GM21529 (cell line): ENCODE data around the gene SLC66A1.
"Not testable (repeated sequence)": the region's sequence is repeated elsewhere in the genome, so short reads cannot be mapped to it uniquely, and the experiment has no call there.

Source experiments
- ATAC-seq: cut with Tn5 transposase; IDR thresholded peaks from one replicate; pipeline ENCODE4 v1.9.1; 2021; ENCODE audit not compliant: unreplicated experiment

SLC66A1 gene, protein sequence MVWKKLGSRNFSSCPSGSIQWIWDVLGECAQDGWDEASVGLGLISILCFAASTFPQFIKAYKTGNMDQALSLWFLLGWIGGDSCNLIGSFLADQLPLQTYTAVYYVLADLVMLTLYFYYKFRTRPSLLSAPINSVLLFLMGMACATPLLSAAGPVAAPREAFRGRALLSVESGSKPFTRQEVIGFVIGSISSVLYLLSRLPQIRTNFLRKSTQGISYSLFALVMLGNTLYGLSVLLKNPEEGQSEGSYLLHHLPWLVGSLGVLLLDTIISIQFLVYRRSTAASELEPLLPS

DNA sequence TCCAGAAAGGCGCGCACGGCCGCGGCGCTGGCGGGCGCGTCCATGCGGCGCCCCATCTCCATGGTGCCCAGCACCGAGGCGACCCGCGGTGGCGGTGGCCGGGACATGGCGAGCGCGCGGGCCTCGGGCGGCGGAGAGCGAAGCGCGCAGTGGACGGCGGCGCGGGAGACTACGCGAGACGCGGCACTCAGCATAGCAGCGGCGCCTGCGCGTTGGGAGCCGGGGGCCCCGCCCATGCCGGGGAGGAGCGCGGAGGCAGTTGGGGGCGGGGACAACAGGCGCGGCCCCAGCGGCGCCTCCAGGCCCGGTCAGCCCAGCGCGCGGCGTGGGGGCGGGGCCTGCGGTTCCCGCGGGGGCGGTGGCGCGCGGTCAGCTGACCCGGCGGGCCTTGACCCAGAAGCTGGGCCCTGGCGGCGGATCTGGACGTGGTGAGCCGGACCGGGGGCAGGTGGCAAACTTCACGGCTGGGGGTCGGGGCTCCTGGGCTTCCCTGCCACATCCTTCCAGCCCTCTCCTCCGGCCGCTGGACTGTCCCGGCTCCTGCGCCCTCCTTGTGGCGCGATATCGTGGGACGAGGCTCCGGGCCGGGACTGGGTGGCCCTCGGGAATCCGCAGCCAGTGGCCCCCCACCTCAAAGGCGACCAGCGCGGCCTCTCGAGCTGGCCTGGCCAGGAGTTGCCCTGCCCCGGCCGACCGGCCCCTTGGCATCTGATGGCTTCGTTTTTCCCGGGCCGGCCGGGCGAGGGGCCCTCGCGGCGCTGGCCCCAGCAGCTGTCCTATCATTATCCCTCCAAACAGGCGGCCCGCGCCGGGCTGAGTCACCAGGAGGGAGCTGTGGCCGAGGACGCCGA, at the start of gene SLC66A1, which contains the start of gene AKR7A2:
TSS of gene SLC66A1 (plus strand) at position 396 of the 851 bp plus-strand sequence. CDS start 5,352 bp downstream, outside the sequence.
TSS of gene AKR7A2 (minus strand) at position 214 of the 851 bp plus-strand sequence. CDS start at position 194, 20 bp downstream.
- ATAC-seq, result peak; percentile 59

DNA sequence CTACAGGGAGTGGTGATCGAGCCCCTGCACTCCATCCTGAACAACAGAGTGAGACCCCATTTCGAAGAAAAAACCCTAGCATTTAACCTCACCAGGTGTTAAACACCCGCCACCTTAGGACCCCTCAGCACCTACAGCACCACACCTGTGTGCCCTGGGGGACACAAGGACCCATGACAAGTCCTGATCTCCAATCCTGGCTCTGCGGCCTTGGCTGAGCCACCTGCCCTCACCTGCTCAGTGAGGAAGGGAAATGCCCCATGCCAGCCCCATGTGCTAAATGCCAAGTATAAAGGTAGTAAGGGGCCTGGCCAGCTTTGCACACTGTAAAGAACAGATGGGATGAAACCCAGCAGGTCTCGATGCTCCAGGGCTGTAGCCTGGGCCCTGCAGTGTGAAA, 49.4 kb upstream of the SLC66A1 start:
- no peak for ATAC-seq

DNA sequence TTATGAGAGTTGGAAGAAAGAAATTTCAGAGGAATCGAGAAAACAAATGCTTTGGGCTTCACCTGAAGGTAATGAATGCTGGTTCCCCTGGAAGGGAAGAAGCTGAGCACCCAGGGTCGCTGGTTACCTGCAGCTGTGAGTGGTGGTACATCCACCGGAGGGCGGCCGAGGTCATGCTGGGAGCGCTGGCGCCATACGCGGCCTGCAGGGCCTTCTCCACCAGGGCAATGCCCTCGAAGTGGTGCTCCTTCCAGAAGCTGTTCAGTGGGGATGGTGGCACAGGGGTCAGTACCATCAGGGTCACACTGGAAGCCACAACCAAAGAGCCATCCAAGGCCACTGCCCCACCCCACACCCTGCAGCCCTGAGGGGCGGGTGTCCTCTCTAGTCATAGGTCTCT, 43.7 kb upstream of the SLC66A1 start:
- no peak for ATAC-seq

DNA sequence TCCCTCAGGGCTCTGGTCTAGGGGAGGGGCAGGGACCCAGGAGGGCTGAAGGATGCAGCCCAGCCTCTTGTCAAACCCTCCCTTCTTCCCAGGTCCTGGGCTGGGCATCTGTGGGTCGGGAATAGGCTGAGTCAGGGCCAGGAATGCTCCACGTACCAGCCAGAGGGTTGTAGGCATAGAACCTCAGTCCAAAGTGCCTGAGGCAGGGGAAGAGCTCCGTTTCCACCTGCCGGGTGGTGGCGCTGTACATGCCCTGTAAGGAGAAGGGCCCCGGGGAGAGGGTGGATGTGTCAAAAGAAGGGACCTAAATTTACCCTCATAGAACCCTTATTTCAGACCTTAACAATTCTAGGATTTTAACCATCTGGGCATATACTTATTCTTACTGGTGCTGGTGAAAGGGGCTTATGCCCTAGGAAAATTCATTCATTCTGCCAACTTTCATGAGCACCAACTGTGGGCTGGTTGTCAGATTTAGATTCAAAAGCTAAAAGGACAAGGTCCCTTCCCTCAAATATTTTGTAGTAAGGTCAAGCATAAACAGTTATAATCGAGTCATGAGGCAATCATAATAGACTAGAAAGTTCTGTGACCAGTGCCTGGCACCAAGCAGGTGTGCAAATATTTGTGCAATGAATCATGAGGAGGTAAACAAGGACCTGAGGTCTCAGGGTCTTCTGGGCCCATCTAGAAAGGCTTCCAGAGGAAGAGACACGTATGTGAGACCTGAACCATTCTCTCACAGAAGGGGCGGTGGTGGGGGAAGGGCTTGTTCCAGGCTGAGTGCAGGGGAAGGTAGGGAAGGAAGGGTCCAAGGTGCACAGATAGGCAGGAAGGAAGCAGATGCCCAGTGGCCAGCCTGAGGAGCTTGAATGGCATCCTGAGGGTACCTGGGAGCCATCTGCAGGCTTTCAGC, 42.4 kb upstream of the SLC66A1 start:
- ATAC-seq, result not testable (repeated sequence)

DNA sequence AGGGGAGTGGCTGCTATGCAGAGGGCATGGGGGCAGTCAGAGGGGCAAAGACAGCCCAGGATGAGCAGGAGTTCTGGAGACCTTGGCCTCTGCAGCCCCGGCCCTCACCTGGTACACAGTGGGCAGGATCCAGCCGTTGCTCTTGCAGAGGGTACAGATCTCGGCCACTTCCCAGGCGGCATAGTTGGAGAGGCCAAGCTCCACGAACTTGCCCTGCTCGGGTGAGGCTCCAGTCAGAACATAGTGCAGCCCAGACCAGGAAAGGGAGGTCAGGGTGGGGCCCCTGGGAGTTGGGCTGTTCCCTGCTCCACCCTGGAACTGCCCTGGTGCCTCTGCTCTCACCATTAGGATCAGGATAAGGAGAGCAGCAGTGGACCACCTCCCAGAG, 41.8 kb upstream of the SLC66A1 start:
- ATAC-seq, result not testable (repeated sequence)

DNA sequence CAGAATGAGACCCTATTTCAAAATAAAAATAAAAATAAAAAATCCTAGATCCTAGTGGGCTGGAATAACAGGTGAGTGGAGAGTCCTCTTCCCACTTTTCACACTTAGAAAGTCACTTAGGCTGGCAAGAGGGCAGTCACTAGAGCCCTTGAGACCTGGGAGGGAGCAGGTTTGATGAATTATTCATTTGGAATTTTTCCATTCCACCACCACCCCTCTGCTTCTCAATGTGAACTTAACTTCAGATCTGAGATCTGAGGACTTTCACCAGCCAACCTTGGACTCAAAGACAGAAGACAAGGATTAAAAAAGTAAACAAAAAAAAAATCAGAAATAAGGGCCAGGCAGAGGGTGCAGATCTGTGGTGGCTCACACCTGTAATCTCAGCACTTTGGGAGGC, 40.1 kb upstream of the SLC66A1 start:
- no peak for ATAC-seq

DNA sequence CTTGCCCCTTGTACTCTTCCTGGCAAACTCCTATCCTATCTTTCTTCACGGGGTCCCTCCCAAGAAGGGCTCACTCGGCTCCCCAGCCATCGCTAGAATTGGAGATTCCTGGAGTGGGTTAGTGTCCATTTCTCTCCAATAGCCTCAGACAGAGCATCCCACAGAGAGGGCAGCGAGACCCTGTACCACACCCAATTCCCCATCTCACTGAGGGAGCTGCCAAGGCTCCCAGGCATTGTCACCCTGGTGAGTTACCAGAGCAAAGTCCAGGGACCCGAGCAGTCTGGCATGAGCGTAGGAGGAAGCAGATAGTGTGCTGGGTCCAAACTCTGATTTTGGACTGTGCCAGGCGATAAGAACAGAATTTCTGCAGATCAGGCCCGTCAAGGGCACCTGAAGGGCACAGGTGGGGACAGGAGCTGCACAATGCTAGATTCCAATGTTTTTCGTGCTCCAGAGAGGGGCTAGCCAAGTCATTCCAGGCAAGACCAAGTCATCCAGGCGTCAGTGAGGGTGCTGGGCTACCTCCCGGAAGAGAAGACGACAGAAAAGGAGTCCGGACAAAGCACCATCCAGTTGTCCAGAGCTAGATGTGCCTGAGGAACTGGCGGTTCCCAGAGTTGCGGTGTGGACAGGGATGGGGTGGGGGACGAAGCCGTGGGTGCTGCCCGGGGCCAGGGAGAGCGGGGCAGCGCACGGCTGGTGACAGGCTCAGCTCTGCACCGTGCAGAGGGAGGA, 38.9 kb upstream of the SLC66A1 start:
- no peak for ATAC-seq

DNA sequence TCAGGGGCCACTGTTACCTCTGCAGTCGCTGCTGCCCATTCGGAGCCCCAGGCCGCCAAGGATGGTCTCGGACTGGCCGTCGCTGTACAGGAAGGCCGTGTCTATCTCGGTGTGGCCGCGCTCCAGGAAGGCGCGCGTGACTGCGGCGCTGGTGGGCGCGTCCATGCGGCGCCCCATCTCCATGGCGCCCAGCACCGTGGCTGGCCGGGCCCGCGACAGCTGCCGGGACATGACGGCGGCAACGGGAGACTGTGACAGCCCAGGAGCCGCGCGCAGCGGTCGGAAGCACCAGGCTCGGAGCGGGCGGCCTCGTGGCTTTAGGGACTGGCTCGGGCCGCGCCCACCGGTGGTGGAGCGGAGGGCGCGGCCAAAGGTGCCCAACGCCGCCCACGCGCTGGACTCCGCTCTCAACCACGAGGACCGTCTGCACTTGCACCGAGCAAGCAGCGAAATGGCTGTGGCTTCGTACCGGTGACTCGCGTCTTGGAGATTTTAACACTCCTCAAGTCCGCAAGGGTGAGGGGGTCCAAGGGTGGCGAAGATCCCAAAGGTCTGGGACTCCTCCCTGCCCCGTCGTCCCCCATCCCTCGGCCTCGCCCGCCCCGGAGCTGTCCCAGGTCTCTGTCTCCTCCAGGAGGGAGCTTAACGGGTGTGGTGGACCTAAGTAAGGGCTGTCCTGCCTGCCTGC, 38.1 kb upstream of the SLC66A1 start:
- ATAC-seq, result not testable (repeated sequence)

DNA sequence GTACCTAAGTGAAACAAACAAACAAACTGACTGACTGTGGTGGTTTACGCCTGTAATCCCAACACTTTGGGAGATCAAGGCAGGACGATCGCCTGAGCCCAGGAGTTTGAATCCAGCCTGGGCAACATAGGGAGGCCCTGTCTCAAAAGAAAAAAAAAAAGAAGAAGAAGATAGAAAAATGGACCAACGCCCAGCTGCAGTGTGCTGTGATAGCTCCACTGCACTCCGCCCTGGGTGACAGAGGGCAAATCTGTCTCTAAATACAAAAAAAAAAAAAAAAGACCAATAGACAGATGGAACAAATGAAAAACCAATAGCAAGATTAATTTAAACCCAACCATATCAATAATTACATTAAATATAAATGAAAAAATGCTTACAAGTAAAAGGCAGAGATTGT, 37.5 kb upstream of the SLC66A1 start:
- ATAC-seq, result no peak

DNA sequence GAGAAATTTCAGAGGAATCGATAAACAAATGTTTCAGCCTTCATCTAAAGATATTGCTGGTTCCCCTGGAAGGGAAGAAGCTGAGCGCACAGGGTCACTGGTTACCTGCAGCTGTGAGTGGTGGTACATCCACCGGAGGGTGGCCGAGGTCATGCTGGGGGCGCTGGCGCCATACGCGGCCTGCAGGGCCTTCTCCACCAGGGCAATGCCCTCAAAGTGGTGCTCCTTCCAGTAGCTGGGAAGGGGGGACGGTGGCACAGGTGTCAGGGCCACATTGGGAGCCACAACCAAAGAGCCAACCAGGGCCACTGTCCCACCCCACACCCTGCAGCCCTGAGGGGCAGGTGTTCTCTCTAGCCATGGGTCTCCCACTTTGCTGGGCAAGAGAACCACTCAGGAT, 28.2 kb upstream of the SLC66A1 start:
- ATAC-seq, result no peak

DNA sequence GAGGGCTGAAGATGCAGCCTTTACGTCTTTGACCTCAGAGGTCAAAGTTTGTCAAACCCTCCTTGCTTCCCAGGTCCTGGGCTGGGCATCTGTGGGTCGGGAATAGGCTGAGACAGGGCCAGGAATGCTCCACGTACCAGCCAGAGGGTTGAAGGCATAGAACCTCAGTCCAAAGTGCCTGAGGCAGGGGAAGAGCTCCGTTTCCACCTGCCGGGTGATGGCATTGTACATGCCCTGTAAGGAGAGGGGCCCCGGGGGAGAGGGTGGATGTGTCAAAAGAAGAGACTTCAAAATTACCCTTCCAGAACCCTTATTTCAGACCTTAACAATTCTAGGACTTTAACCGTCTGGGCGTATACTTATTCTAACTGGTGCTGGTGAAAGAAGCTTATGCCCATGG, 27.2 kb upstream of the SLC66A1 start:
- ATAC-seq, result no peak

DNA sequence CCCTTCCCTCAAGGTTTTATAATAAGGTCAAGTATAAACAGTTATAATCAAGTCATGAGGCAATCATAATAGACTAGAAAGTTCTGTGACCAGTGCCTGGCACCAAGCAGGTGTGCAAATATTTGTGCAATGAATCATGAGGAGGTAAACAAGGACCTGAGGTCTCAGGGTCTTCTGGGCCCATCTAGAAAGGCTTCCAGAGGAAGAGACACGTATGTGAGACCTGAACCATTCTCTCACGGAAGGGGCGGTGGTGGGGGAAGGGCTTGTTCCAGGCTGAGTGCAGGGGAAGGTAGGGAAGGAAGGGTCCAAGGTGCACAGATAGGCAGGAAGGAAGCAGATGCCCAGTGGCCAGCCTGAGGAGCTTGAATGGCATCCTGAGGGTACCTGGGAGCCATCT, 26.8 kb upstream of the SLC66A1 start:
- not testable (repeated sequence) for ATAC-seq

DNA sequence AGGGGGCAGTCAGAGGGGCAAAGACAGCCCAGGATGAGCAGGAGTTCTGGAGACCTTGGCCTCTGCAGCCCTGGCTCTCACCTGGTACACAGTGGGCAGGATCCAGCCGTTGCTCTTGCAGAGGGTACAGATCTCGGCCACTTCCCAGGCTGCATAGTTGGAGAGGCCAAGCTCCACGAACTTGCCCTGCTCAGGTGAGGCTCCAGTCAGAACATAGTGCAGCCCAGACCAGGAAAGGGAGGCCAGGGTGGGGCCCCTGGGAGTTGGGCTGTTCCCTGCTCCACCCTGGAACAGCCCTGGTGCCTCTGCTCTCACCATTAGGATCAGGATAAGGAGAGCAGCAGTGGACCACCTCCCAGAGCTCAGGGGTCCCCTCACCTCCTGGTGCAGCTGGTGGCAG, 26.3 kb upstream of the SLC66A1 start:
- not testable (repeated sequence) for ATAC-seq

DNA sequence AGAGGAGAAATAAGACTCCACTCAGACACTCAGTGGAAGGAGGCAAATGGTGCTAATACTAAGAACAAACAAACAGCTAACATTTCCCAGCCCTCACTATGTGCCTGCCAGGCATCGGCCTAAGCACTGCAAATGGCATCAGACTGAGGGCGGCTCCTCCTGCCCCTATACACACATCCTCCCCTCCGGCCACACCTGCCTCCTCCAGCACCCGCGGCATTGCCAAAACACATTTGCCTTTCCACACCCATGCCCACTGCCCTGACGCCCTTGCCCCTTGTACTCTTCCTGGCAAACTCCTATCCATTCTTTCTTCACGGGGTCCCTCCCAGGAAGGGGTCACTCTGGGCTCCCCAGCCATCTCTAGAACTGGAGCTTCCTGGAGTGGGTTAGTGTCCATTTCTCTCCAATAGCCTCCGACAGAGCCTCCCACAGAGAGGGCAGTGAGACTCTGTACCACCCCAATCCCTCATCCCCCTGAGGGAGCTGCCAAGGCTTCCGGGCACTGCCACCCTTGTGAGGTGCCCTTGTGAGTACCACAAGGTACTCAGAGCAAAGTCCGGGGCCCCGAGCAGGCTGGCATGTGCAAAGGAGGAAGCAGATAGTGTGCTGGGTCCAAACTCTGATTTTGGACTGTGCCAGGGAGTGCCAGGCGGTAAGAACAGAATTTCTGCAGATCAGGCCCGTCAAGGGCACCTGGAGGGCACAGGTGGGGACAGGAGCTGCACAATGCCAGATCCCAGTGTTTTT, 24.5 kb upstream of the SLC66A1 start:
- no peak for ATAC-seq

DNA sequence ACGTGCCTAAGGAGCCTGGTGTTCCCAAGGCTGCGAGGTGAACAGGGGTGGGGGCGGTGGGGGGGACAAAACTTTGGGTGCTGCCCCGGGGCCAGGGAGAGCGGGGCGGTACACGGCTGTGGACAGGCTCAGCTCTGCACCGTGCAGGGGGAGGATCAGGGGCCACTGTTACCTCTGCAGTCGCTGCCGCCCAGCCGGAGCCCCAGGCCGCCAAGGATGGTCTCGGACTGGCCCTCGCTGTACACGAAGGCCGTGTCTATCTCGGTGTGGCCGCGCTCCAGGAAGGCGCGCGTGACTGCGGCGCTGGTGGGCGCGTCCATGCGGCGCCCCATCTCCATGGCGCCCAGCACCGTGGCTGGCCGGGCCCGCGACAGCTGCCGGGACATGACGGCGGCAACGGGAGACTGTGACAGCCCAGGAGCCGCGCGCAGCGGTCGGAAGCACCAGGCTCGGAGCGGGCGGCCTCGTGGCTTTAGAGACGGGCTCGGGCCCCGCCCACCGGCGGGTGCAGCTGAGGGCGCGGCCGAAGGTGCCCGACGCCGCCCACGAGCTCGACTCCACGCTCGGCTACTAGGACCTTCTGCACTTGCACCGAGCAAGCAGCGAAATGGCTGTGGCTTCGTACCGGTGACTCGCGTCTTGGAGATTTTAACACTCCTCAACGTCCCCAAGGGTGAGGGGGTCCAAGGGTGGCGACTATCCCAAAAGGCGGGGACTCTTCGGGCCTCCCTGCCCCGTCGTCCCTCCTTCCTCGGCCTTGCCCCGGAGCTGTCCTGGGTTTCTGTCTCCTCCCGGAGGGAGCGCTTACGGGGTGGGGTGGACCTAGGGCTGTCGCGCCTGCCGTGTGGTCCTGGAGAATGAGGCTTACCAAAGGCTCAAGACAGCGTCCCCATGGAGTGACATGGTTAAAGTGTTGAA, 23.5 kb upstream of the SLC66A1 start, which contains the start of gene AKR7A3:
TSS of gene AKR7A3 (minus strand) at position 447 of the 918 bp plus-strand sequence. CDS start at position 386, 61 bp downstream.
- ATAC-seq, result not testable (repeated sequence)

DNA sequence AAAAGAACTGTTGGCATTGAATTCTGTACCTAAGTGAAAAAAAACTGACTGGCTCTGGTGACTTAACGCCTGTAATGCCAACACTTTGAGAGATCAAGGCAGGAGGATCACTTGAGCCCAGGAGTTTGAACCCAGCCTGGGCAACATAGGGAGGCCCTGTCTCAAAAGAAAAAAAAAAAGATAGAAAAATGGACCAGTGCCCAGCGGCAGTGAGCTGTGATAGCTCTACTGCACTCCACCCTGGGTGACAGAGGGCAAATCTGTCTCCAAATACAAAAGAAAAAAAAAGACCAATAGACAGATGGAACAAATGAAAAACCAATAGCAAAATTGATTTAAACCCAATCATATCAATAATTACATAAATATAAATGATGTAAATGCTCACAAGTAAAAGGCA, 22.9 kb upstream of the SLC66A1 start:
- no peak for ATAC-seq

DNA sequence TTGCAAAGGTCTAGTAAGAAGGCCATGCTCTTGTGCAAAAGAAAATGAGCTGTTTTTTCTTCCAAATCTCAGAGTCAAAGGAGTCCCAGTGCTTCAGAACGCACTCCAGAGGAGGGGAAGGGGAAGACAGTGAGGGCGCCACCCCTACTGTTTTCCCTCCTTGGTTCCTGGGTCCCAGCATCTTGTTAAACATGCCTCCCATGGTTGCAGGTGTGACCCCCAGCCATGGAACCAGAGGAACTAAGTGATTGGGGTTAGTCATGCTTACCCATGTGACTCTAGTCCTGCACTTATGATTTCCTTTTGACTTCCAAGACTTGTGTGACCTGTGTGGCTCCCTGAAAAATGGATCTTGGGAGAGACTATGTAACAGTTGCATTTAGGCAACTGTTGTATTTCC, 17.5 kb upstream of the SLC66A1 start:
- no peak for ATAC-seq

DNA sequence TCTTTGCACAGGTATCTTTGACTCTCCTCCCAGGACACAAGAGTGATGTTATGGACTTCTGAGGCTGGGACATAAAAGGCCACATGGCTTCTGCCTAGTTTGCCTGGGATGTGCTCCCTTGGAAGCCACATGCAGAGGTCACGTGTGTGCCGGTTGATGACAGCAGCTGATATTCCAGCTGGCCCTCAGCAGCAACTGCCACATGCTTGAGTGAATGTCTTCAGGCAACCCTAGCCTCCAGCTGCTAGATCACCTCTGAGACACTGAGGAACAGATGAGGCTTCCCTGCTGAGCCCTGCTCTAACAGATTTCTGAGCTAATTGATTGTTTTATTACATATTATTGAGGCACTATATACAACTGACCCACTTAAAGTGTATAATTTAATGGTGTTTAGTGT, 11.9 kb upstream of the SLC66A1 start:
- no peak for ATAC-seq
